OCI-LY7 (cell line): ENCODE data around the gene FAM181B. TPM values are rescaled to one million over a fixed set of nuclear protein-coding genes. Genes with fewer than 3 reads are reported as not detected.
"Not testable (repeated sequence)": the region's sequence is repeated elsewhere in the genome, so short reads cannot be mapped to it uniquely, and the experiment has no call there.

Experiments
- BruUV-seq: library from RNA; stranded (reverse); fragments of 400-500 nt; replicated peaks from 2 replicates; lab custom pipeline; 2021; lab: Mats Ljungman, UMichigan
- CTCF ChIA-PET: fragments of 300-600 bp; sonication (Branson Sonifier 250); formaldehyde crosslinking; loops from one replicate; lab custom pipeline; 2022; ENCODE audit warnings: antibody characterized with exemption; ENCODE audit not compliant: unreplicated experiment; lab: Charles Lee
- POLR2A ChIA-PET: fragments of 300-600 bp; sonication (Branson Sonifier 250); formaldehyde crosslinking; loops from one replicate; lab custom pipeline; 2022; ENCODE audit warnings: antibody characterized with exemption; lab: Charles Lee
- DNase-seq: peaks from one replicate; pipeline ENCODE4 v3.0.0-alpha.2; 2015; ENCODE audit warnings: low spot score
- H2AFZ ChIP-seq: fragments of 200-600 bp; sonication (generic), shearing (Covaris generic); 2 replicates; pipeline ENCODE4 v1.6.1; 2014; ENCODE audit warnings: mild to moderate bottlenecking, antibody characterized with exemption, low read length, moderate library complexity
- H3K27ac ChIP-seq: fragments of 200-600 bp; sonication (generic); 2 replicates; pipeline ENCODE4 v1.5.1; 2014; ENCODE audit warnings: mixed run types, low read depth, mild to moderate bottlenecking, moderate library complexity, low read length, inconsistent platforms; ENCODE audit not compliant: poor library complexity, severe bottlenecking
- H3K36me3 ChIP-seq: fragments of 200-600 bp; sonication (generic); 2 replicates; pipeline ENCODE4 v1.6.1; 2014; ENCODE audit warnings: mild to moderate bottlenecking, antibody characterized with exemption, low read length, moderate library complexity, mixed read lengths; ENCODE audit not compliant: insufficient read depth
- H3K4me1 ChIP-seq: fragments of 200-600 bp; sonication (generic); 2 replicates; pipeline ENCODE4 v1.5.1; 2014; ENCODE audit warnings: mild to moderate bottlenecking, low read length; ENCODE audit not compliant: insufficient read depth, poor library complexity, severe bottlenecking
- H3K4me2 ChIP-seq: fragments of 200-600 bp; sonication (generic); 2 replicates; pipeline ENCODE4 v1.6.1; 2014; ENCODE audit warnings: mild to moderate bottlenecking, low read length
- H3K4me3 ChIP-seq: fragments of 200-600 bp; sonication (generic); 2 replicates; pipeline ENCODE4 v1.5.1; 2014; ENCODE audit warnings: mild to moderate bottlenecking, low read depth, low read length; ENCODE audit not compliant: poor library complexity, severe bottlenecking
- H3K79me2 ChIP-seq: fragments of 200-600 bp; sonication (generic); 2 replicates; pipeline ENCODE4 v1.6.1; 2016; ENCODE audit warnings: low read depth, mild to moderate bottlenecking, low read length, moderate library complexity, mixed read lengths; ENCODE audit not compliant: insufficient read depth
- H3K9me2 ChIP-seq: fragments of 200-600 bp; sonication (generic); 2 replicates; pipeline ENCODE4 v1.6.1; 2016; ENCODE audit warnings: mild to moderate bottlenecking, low read length, mixed read lengths; ENCODE audit not compliant: insufficient read depth
- H3K9me3 ChIP-seq: fragments of 200-600 bp; sonication (generic); 2 replicates; pipeline ENCODE4 v1.6.1; 2014; ENCODE audit warnings: mild to moderate bottlenecking, mixed run types, low read length, mixed read lengths
- H4K20me1 ChIP-seq: fragments of 200-600 bp; sonication (generic); 2 replicates; pipeline ENCODE4 v1.6.1; 2014; ENCODE audit warnings: mild to moderate bottlenecking, antibody characterized with exemption, low read length, moderate library complexity, mixed read lengths; ENCODE audit not compliant: insufficient read depth
- CTCF ChIP-seq: fragments of 200-600 bp; sonication (generic); conservative IDR thresholded peaks from 2 replicates; pipeline ENCODE4 v1.5.1; 2014; ENCODE audit warnings: mild to moderate bottlenecking, antibody characterized with exemption, low read length, moderate library complexity, mixed read lengths
- EZH2phosphoT487 ChIP-seq: fragments of 200-600 bp; sonication (generic); IDR thresholded peaks from 2 replicates; pipeline ENCODE4 v1.6.1; 2018; ENCODE audit warnings: low read depth, borderline replicate concordance, mild to moderate bottlenecking, mixed run types, antibody characterized with exemption, low read length, moderate library complexity, mixed read lengths
- intact Hi-C: fragments of 100-400 bp; cut with micrococcal nuclease; formaldehyde crosslinking; loops from one replicate; pipeline ENCODE4 v1.10.0; 2022; ENCODE audit not compliant: unreplicated experiment
- total RNA-seq, 2 experiments: library from RNA; depleted of rRNA in 1 of 2; stranded (reverse); fragments of >200 nt in 1 of 2; shearing (Covaris generic) in 1 of 2; gene quantifications; 2 replicates each; pipeline ENCODE4 v1.2.3, GENCODE V29; 2014 to 2022

Gene FAM181B
- total RNA-seq, 2 experiments from 2014 or later, result not detected

- H3K4me1 ChIP-seq, result no peaks in the 10 kb centered on the region
- H3K27ac ChIP-seq, result no peak overlapping the region
- intact Hi-C loops, result loop anchor here (2.0 to 10.0 kb wide), 3 partner anchors 16 to 1054 kb away; no protein-coding TSS in a partner anchor
- no peak overlapping the region for H3K4me3 ChIP-seq
- POLR2A ChIA-PET, result no interaction called here
- no TSS peak for BruUV-seq
- no peaks in the 10 kb centered on the region for H4K20me1 ChIP-seq
- H3K36me3 ChIP-seq, result no peaks in the 10 kb centered on the region
- TF ChIP-seq CTCF (no peak), EZH2phosphoT487 (no peak)
- CTCF ChIA-PET, result no interaction called here
- H3K4me2 ChIP-seq, result no peak overlapping the region
- no peak for DNase-seq
- H2AFZ ChIP-seq, result no peak overlapping the region
- no peaks in the 10 kb centered on the region for H3K79me2 ChIP-seq
- no peaks in the 10 kb centered on the region for H3K9me2 ChIP-seq
- no peaks in the 10 kb centered on the region for H3K9me3 ChIP-seq
Measured at GRCh38 chr11:82698576-82699352, 34.9 kb downstream of the FAM181B start.

DNA sequence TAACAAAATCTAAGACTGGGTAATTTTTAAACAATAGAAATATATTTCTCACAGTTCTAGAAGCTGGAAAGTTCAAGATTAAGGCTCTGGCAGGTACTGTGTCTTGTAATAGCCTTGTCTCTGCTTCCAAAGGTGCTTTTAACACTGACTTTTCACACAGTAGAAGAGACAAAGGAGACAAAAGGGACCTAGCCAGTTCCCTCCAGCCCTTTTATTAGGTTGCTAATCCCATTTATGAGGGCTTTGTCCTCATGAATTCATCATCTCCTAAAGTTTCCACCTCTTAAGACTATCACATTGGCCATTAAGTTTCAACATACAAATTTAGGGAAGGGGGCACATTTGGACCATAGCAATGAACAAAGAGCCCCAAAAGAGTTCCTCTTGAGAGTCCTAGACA is 40.7 kb downstream of the FAM181B start:
- H3K9me3 ChIP-seq, result no peaks in the 10 kb centered on the region
- ChIA-PET CTCF (no interaction called here), POLR2A (no interaction called here)
- no peak overlapping the region for H3K4me2 ChIP-seq
- H3K36me3 ChIP-seq, result no peaks in the 10 kb centered on the region
- no peaks in the 10 kb centered on the region for H3K79me2 ChIP-seq
- H4K20me1 ChIP-seq, result no peaks in the 10 kb centered on the region
- no peak for DNase-seq
- no peak overlapping the region for H3K4me3 ChIP-seq
- TF ChIP-seq EZH2phosphoT487 (no peak), CTCF (no peak)
- no peaks in the 10 kb centered on the region for H3K4me1 ChIP-seq
- no TSS peak for BruUV-seq
- intact Hi-C loops, result loop anchor here (10.0 kb wide), 1 partner anchor 1048 kb away; no protein-coding TSS in a partner anchor
- no peaks in the 10 kb centered on the region for H3K9me2 ChIP-seq
- no peak overlapping the region for H2AFZ ChIP-seq
- no peak overlapping the region for H3K27ac ChIP-seq

- POLR2A ChIA-PET, result interaction anchor here (0.7 to 0.8 kb wide), 2 partner anchors 8 to 490 kb away, joined by 3 to 4 read pairs; no protein-coding TSS in a partner anchor
- DNase-seq, CTCF ChIA-PET, H3K4me1 ChIP-seq, H3K9me3 ChIP-seq, H2AFZ ChIP-seq, H3K9me2 ChIP-seq, H3K4me2 ChIP-seq, H3K79me2 ChIP-seq, H4K20me1 ChIP-seq, H3K36me3 ChIP-seq, BruUV-seq, H3K27ac ChIP-seq: not testable (repeated sequence)
- H3K4me3 ChIP-seq, result peak overlapping the region; percentile 62
- intact Hi-C loops, result loop anchor here (10.0 kb wide), 1 partner anchor 1125 kb away; no protein-coding TSS in a partner anchor
Measured at GRCh38 chr11:82689347-82689746, 44.3 kb downstream of the FAM181B start.
